MM.1S (cell line): ENCODE data around the gene EYA2.

Source experiments
- DNase-seq: peaks from one replicate; pipeline ENCODE4 v3.0.0-alpha.2; 2015
- H2AFZ ChIP-seq: fragments of 300-600 bp; sonication (generic); 2 replicates; pipeline ENCODE4 v1.6.0; 2016; ENCODE audit warnings: antibody characterized with exemption, low read length
- H3F3A ChIP-seq: fragments of 300-600 bp; sonication (generic); 2 replicates; pipeline ENCODE4 v1.6.1; 2016; ENCODE audit warnings: mild to moderate bottlenecking, antibody characterized with exemption, low read length, moderate library complexity, mixed read lengths; ENCODE audit not compliant: insufficient read depth
- H3K27ac ChIP-seq: fragments of 300-600 bp; sonication (generic); 2 replicates; pipeline ENCODE4 v1.5.1; 2016; ENCODE audit warnings: mild to moderate bottlenecking, low read length
- H3K27me3 ChIP-seq: fragments of 300-600 bp; sonication (generic); replicated peaks from 2 replicates; pipeline ENCODE4 v1.6.0; 2016; ENCODE audit warnings: low read length; ENCODE audit not compliant: insufficient read depth
- H3K36me3 ChIP-seq: fragments of 300-600 bp; sonication (generic); replicated peaks from 2 replicates; pipeline ENCODE4 v1.6.1; 2016; ENCODE audit warnings: mild to moderate bottlenecking, low read length, mixed read lengths; ENCODE audit not compliant: insufficient read depth
- H3K4me1 ChIP-seq: fragments of 300-600 bp; sonication (generic); 2 replicates; pipeline ENCODE4 v1.6.1; 2016; ENCODE audit warnings: low read length, mixed read lengths
- H3K4me2 ChIP-seq: fragments of 300-600 bp; sonication (generic); 2 replicates; pipeline ENCODE4 v1.6.0; 2016; ENCODE audit warnings: low read depth, low read length
- H3K4me3 ChIP-seq: fragments of 300-600 bp; sonication (generic); 2 replicates; pipeline ENCODE4 v1.5.1; 2016; ENCODE audit warnings: low read length, mixed read lengths
- H3K79me2 ChIP-seq: fragments of 300-600 bp; sonication (generic); 2 replicates; pipeline ENCODE4 v1.6.1; 2016; ENCODE audit warnings: mixed run types, low read length, mixed read lengths
- H3K9ac ChIP-seq: fragments of 300-600 bp; sonication (generic); 2 replicates; pipeline ENCODE4 v1.6.1; 2016; ENCODE audit warnings: low read length, mixed read lengths
- H3K9me2 ChIP-seq: fragments of 300-600 bp; sonication (generic); replicated peaks from 2 replicates; pipeline ENCODE4 v1.6.1; 2016; ENCODE audit warnings: mild to moderate bottlenecking, low read length, mixed read lengths; ENCODE audit not compliant: insufficient read depth
- H3K9me3 ChIP-seq: fragments of 300-600 bp; sonication (generic); replicated peaks from 2 replicates; pipeline ENCODE4 v1.6.1; 2016; ENCODE audit warnings: mild to moderate bottlenecking, low read length, mixed read lengths; ENCODE audit not compliant: insufficient read depth
- H4K20me1 ChIP-seq: fragments of 300-600 bp; sonication (generic); 2 replicates; pipeline ENCODE4 v1.6.1; 2016; ENCODE audit warnings: mild to moderate bottlenecking, low read length, moderate library complexity, mixed read lengths; ENCODE audit not compliant: insufficient read depth
- EZH2 ChIP-seq: fragments of 300-600 bp; sonication (generic); optimal IDR thresholded peaks from 2 replicates; pipeline ENCODE3; 2017; ENCODE audit warnings: low read depth, mild to moderate bottlenecking, antibody characterized with exemption, low read length, mixed read lengths
- EZH2phosphoT487 ChIP-seq: fragments of 300-600 bp; sonication (generic); IDR thresholded peaks from 2 replicates; pipeline ENCODE4 v1.6.1; 2018; ENCODE audit warnings: antibody characterized with exemption, low read length
- TF ChIP-seq, protein P1 (sequence below): fragments of 300-600 bp; sonication (generic); IDR thresholded peaks from 2 replicates; pipeline ENCODE4 v1.5.1; 2016; ENCODE audit warnings: antibody characterized with exemption, low read length, mixed read lengths

EYA2 gene

DNA sequence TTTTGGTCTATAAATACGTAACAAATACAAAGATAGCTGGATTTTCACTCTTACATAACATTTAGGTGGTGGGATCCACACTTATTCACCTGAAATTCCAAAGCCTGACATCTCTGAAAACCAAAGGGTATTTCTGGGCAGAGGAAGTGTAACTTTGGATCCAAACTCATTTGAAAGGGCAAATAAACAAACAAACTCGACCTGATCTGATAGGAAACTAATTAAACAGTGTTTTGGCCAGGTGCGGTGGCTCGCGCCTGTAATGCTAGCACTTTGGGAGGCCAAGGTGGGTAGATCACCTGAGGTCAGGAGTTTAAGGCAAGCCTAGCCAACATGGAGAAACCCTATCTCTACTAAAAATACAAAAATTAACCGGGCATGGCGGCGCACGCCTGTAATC lies 332.9 kb downstream of the EYA2 start:
- Histone ChIP-seq H3K36me3 (peaks cover 10% of the 10 kb centered on the region; the same call in 1 of the 2 replicates), H3K9ac (no peak overlapping the region), H3K9me2 (no peaks in the 10 kb centered on the region), H3K27ac (no peak overlapping the region), H3K4me1 (no peaks in the 10 kb centered on the region), H2AFZ (no peak overlapping the region), H3K4me3 (no peak overlapping the region), H3K4me2 (no peak overlapping the region), H3K9me3 (no peaks in the 10 kb centered on the region), H3F3A (no peaks in the 10 kb centered on the region), H4K20me1 (no peaks in the 10 kb centered on the region), H3K27me3 (no peaks in the 10 kb centered on the region), H3K79me2 (peaks cover 31% of the 10 kb centered on the region)
- TF ChIP-seq EZH2 (no peak), EZH2phosphoT487 (no peak)
- TF ChIP-seq, protein P1, sequence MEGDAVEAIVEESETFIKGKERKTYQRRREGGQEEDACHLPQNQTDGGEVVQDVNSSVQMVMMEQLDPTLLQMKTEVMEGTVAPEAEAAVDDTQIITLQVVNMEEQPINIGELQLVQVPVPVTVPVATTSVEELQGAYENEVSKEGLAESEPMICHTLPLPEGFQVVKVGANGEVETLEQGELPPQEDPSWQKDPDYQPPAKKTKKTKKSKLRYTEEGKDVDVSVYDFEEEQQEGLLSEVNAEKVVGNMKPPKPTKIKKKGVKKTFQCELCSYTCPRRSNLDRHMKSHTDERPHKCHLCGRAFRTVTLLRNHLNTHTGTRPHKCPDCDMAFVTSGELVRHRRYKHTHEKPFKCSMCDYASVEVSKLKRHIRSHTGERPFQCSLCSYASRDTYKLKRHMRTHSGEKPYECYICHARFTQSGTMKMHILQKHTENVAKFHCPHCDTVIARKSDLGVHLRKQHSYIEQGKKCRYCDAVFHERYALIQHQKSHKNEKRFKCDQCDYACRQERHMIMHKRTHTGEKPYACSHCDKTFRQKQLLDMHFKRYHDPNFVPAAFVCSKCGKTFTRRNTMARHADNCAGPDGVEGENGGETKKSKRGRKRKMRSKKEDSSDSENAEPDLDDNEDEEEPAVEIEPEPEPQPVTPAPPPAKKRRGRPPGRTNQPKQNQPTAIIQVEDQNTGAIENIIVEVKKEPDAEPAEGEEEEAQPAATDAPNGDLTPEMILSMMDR, result no peak
- DNase-seq, result no peak

DNA sequence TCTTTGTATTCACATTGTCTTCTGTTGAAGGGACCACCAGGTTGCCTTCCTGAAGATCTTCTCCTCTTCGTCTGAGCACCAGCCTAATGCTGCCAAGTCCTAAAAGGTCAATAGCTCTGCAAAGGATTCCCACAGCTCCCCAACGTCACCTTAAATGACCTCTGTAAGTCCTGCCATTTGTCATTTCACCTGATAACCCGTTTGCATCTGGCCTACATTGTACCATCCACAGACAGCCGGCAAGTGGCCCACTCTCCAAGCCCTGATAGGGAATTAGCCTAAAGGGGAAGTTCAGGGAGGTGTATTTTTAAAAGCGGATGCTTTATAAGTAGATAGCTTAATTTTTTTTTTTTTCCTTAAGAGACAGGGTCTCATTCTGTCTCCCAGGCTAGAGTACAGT lies 334.0 kb downstream of the EYA2 start:
- Histone ChIP-seq H3K4me2 (no peak overlapping the region), H3K27ac (no peak overlapping the region), H2AFZ (no peak overlapping the region), H3K9me3 (no peaks in the 10 kb centered on the region), H3K79me2 (peaks cover 34% of the 10 kb centered on the region), H4K20me1 (no peaks in the 10 kb centered on the region), H3K36me3 (peaks cover 10% of the 10 kb centered on the region; the same call in 1 of the 2 replicates), H3F3A (no peaks in the 10 kb centered on the region), H3K4me3 (no peak overlapping the region), H3K27me3 (no peaks in the 10 kb centered on the region), H3K9ac (no peak overlapping the region), H3K9me2 (no peaks in the 10 kb centered on the region), H3K4me1 (no peaks in the 10 kb centered on the region)
- TF ChIP-seq EZH2phosphoT487 (no peak), EZH2 (no peak)
- TF ChIP-seq, protein P1, result no peak
- no peak for DNase-seq

DNA sequence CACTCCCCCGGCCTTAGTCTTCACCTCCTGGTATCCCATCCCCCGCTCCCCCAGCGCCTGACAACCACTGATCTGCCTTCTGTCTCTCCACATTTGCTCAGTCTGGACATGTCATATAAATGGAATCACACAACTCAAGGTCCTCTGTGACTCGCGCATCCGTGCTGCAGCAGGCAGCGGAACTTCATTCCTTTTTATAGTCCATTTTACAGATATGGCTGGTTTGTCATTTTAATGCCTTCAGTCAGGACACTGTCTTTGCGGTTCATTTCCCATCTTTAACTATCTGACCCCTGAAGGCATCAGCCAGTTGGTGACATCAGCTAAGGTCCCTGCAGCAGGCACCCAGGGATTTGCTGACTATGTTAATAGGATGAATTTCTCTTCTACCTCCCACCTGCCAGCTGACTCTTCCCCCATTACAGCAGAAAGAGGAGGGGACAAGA lies 336.2 kb downstream of the EYA2 start:
- Histone ChIP-seq H3K27ac (no peak overlapping the region), H3K9me2 (no peaks in the 10 kb centered on the region), H2AFZ (no peak overlapping the region), H4K20me1 (no peaks in the 10 kb centered on the region), H3K4me2 (no peak overlapping the region), H3K4me1 (no peaks in the 10 kb centered on the region), H3K9me3 (no peaks in the 10 kb centered on the region), H3K36me3 (peaks cover 13% of the 10 kb centered on the region; the same call in 1 of the 2 replicates), H3K9ac (no peak overlapping the region), H3K4me3 (no peak overlapping the region), H3K27me3 (no peaks in the 10 kb centered on the region), H3K79me2 (peaks cover 29% of the 10 kb centered on the region), H3F3A (no peaks in the 10 kb centered on the region)
- no peak for DNase-seq
- TF ChIP-seq, protein P1, result no peak
- TF ChIP-seq EZH2phosphoT487, result no peak
- TF ChIP-seq EZH2, result no peak
